ENCODE data around the gene KRT34. TPM values are rescaled to one million over a fixed set of nuclear protein-coding genes. Genes with fewer than 3 reads are reported as not detected.
"Not testable (repeated sequence)": the region's sequence is repeated elsewhere in the genome, so short reads cannot be mapped to it uniquely, and the experiment has no call there.

KRT34 gene
- total and polyA plus RNA-seq, 8 donors = not detected

GRCh38 chr17:41354536-41354935, 27.6 kb downstream of the KRT34 start:
- Histone ChIP-seq H3K4me3 (no peak overlapping the region), H3K27me3 (peaks cover 0 to 10% (median 0%) of the 10 kb centered on the region in 4 donors), H3K9me3 (no peaks in the 10 kb centered on the region), H3K4me1 (no peaks in the 10 kb centered on the region), H3K36me3 (no peaks in the 10 kb centered on the region), H3K27ac (no peak overlapping the region)
- no peak for FAIRE-seq
- DNase-seq = no peak
- no peak for TF ChIP-seq CTCF (IDR thresholded peaks at IDR 0.05)
- WGBS, 2 donors = 61 to 84% methylated on average over 4 of the region's 4 CpGs
- no peak for ATAC-seq
- intact Hi-C loops (cut with DNase I) = no loop called here

- intact Hi-C loops (cut with DNase I) = no loop called here
- no peaks in the 10 kb centered on the region for H3K36me3 ChIP-seq
- H3K27me3 ChIP-seq = peaks cover 0 to 10% (median 0%) of the 10 kb centered on the region in 4 donors
- TF ChIP-seq CTCF (IDR thresholded peaks at IDR 0.05) = no peak
- FAIRE-seq = no peak
- no peak for DNase-seq
- WGBS, 2 donors = 53 to 72% methylated on average over 7 of the region's 7 CpGs
- no peak overlapping the region for H3K4me3 ChIP-seq
- no peaks in the 10 kb centered on the region for H3K4me1 ChIP-seq
- H3K9me3 ChIP-seq = no peaks in the 10 kb centered on the region
- no peak for ATAC-seq
- H3K27ac ChIP-seq = no peak overlapping the region
Measured at GRCh38 chr17:41352597-41353366, 29.3 kb downstream of the KRT34 start.

GRCh38 chr17:41351177-41351576, 30.9 kb downstream of the KRT34 start:
- Histone ChIP-seq H3K27ac (no peak overlapping the region), H3K4me3 (no peak overlapping the region), H3K9me3 (no peaks in the 10 kb centered on the region), H3K36me3 (no peaks in the 10 kb centered on the region), H3K4me1 (no peaks in the 10 kb centered on the region), H3K27me3 (peaks cover 0 to 10% (median 0%) of the 10 kb centered on the region in 4 donors)
- no peak for TF ChIP-seq CTCF (IDR thresholded peaks at IDR 0.05)
- ATAC-seq (no peak), FAIRE-seq (no peak), DNase-seq (no peak)
- intact Hi-C loops (cut with DNase I) = no loop called here
- WGBS, 2 donors = 57 to 76% methylated on average over 2 of the region's 2 CpGs

GRCh38 chr17:41350381-41350878, 31.7 kb downstream of the KRT34 start, which contains the start of gene KRT33A:
KRT33A (minus strand) TSS chr17:41350828; CDS start chr17:41350767, 61 bp downstream.
- H3K36me3 ChIP-seq; FAIRE-seq; H3K27ac ChIP-seq; H3K9me3 ChIP-seq; ATAC-seq; H3K4me3 ChIP-seq; H3K4me1 ChIP-seq; H3K27me3 ChIP-seq; intact Hi-C loops (cut with DNase I); DNase-seq: not testable (repeated sequence)
- WGBS, 2 donors = 71 to 84% methylated on average over 16 of the region's 16 CpGs

- Histone ChIP-seq H3K27me3 (no peaks in the 10 kb centered on the region), H3K4me3 (no peak overlapping the region), H3K36me3 (no peaks in the 10 kb centered on the region), H3K4me1 (no peaks in the 10 kb centered on the region), H3K9me3 (no peaks in the 10 kb centered on the region), H3K27ac (no peak overlapping the region)
- no peak for TF ChIP-seq CTCF (IDR thresholded peaks at IDR 0.05)
- peak in 3 of 4 donors; percentile 23 to 78 (median 55) for ATAC-seq
- intact Hi-C loops (cut with DNase I) = no loop called here
- WGBS, 2 donors = 65 to 76% methylated on average over 7 of the region's 7 CpGs
- FAIRE-seq = no peak
- DNase-seq = no peak
Measured at GRCh38 chr17:41347869-41348760, 34.0 kb downstream of the KRT34 start.

GRCh38 chr17:41346421-41346820, 35.7 kb downstream of the KRT34 start:
- FAIRE-seq; H3K4me3 ChIP-seq; H3K27ac ChIP-seq; intact Hi-C loops (cut with DNase I); H3K36me3 ChIP-seq; H3K4me1 ChIP-seq; H3K9me3 ChIP-seq; DNase-seq; H3K27me3 ChIP-seq; ATAC-seq: not testable (repeated sequence)
- WGBS, 2 donors = 86 to 89% methylated on average over 16 of the region's 16 CpGs
